ENCODE measurements around the gene E2F7. TPM values are rescaled to one million over a fixed set of nuclear protein-coding genes. Genes with fewer than 3 reads are reported as not detected.

Gene E2F7
- total and polyA plus RNA-seq, 2 of the 8 experiments (the other 6 are each of a cell fraction or from before 2014, with no cell fraction given) = 8.8 to 18.5 TPM

- TF ChIP-seq, protein P1, sequence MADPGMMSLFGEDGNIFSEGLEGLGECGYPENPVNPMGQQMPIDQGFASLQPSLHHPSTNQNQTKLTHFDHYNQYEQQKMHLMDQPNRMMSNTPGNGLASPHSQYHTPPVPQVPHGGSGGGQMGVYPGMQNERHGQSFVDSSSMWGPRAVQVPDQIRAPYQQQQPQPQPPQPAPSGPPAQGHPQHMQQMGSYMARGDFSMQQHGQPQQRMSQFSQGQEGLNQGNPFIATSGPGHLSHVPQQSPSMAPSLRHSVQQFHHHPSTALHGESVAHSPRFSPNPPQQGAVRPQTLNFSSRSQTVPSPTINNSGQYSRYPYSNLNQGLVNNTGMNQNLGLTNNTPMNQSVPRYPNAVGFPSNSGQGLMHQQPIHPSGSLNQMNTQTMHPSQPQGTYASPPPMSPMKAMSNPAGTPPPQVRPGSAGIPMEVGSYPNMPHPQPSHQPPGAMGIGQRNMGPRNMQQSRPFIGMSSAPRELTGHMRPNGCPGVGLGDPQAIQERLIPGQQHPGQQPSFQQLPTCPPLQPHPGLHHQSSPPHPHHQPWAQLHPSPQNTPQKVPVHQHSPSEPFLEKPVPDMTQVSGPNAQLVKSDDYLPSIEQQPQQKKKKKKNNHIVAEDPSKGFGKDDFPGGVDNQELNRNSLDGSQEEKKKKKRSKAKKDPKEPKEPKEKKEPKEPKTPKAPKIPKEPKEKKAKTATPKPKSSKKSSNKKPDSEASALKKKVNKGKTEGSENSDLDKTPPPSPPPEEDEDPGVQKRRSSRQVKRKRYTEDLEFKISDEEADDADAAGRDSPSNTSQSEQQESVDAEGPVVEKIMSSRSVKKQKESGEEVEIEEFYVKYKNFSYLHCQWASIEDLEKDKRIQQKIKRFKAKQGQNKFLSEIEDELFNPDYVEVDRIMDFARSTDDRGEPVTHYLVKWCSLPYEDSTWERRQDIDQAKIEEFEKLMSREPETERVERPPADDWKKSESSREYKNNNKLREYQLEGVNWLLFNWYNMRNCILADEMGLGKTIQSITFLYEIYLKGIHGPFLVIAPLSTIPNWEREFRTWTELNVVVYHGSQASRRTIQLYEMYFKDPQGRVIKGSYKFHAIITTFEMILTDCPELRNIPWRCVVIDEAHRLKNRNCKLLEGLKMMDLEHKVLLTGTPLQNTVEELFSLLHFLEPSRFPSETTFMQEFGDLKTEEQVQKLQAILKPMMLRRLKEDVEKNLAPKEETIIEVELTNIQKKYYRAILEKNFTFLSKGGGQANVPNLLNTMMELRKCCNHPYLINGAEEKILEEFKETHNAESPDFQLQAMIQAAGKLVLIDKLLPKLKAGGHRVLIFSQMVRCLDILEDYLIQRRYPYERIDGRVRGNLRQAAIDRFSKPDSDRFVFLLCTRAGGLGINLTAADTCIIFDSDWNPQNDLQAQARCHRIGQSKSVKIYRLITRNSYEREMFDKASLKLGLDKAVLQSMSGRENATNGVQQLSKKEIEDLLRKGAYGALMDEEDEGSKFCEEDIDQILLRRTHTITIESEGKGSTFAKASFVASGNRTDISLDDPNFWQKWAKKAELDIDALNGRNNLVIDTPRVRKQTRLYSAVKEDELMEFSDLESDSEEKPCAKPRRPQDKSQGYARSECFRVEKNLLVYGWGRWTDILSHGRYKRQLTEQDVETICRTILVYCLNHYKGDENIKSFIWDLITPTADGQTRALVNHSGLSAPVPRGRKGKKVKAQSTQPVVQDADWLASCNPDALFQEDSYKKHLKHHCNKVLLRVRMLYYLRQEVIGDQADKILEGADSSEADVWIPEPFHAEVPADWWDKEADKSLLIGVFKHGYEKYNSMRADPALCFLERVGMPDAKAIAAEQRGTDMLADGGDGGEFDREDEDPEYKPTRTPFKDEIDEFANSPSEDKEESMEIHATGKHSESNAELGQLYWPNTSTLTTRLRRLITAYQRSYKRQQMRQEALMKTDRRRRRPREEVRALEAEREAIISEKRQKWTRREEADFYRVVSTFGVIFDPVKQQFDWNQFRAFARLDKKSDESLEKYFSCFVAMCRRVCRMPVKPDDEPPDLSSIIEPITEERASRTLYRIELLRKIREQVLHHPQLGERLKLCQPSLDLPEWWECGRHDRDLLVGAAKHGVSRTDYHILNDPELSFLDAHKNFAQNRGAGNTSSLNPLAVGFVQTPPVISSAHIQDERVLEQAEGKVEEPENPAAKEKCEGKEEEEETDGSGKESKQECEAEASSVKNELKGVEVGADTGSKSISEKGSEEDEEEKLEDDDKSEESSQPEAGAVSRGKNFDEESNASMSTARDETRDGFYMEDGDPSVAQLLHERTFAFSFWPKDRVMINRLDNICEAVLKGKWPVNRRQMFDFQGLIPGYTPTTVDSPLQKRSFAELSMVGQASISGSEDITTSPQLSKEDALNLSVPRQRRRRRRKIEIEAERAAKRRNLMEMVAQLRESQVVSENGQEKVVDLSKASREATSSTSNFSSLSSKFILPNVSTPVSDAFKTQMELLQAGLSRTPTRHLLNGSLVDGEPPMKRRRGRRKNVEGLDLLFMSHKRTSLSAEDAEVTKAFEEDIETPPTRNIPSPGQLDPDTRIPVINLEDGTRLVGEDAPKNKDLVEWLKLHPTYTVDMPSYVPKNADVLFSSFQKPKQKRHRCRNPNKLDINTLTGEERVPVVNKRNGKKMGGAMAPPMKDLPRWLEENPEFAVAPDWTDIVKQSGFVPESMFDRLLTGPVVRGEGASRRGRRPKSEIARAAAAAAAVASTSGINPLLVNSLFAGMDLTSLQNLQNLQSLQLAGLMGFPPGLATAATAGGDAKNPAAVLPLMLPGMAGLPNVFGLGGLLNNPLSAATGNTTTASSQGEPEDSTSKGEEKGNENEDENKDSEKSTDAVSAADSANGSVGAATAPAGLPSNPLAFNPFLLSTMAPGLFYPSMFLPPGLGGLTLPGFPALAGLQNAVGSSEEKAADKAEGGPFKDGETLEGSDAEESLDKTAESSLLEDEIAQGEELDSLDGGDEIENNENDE (IDR thresholded peaks at IDR 0.05; ENCODE audit: insufficient replicate concordance, low read length) = no peak
- TF ChIP-seq RXRA (IDR thresholded peaks at IDR 0.05; ENCODE audit: insufficient read depth, low read depth, low read length) (no peak), FOSL1 (IDR thresholded peaks at IDR 0.05; ENCODE audit: insufficient read depth, low read depth, low read length) (no peak), MAFK (IDR thresholded peaks at IDR 0.05; ENCODE audit: low read depth, low read length) (no peak), GABPA (IDR thresholded peaks at IDR 0.05; ENCODE audit: borderline replicate concordance, insufficient read depth, low read length) (no peak), SIRT6 (IDR thresholded peaks at IDR 0.05; ENCODE audit: low read length) (no peak)
- TF ChIP-seq, protein P2, sequence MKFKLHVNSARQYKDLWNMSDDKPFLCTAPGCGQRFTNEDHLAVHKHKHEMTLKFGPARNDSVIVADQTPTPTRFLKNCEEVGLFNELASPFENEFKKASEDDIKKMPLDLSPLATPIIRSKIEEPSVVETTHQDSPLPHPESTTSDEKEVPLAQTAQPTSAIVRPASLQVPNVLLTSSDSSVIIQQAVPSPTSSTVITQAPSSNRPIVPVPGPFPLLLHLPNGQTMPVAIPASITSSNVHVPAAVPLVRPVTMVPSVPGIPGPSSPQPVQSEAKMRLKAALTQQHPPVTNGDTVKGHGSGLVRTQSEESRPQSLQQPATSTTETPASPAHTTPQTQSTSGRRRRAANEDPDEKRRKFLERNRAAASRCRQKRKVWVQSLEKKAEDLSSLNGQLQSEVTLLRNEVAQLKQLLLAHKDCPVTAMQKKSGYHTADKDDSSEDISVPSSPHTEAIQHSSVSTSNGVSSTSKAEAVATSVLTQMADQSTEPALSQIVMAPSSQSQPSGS (IDR thresholded peaks at IDR 0.05; ENCODE audit: low read length) = no peak
Observed at GRCh38 chr12:77060883-77061240, 4.5 kb downstream of the E2F7 start (continued).

Measured in H1 (cell line).